ENCODE results near the gene RIMS4. TPM values are rescaled to one million over a fixed set of nuclear protein-coding genes. Genes with fewer than 3 reads are reported as not detected.

The RIMS4 gene
- 1 to 10 TPM in 1 of 4 donors, under 1 TPM in 3; 0.54 to 1.0 (median 0.79) TPM for polyA plus RNA-seq (ENCODE audit: insufficient read length in 4 of 4)

- DNase-seq (ENCODE audit: low read depth in 4 of 4, low spot score in 2 of 4) = no peak
Observed at GRCh38 chr20:44810391-44811149, at the start of gene RIMS4. Gene RIMS4, minus strand, starts transcription at chr20:44810546. Its CDS starts 275 bp downstream, at chr20:44810271.

GRCh38 chr20:44858606-44859360 lies 48.4 kb upstream of the RIMS4 start:
- DNase-seq (ENCODE audit: low read depth in 4 of 4, low spot score in 2 of 4) = peak in 3 of 4 donors; percentile 9 to 19 (median 15)

GRCh38 chr20:44856856-44857448 lies 46.6 kb upstream of the RIMS4 start:
- DNase-seq (ENCODE audit: low read depth in 4 of 4, low spot score in 2 of 4) = no peak

GRCh38 chr20:44856442-44856841 lies 46.1 kb upstream of the RIMS4 start:
- DNase-seq (ENCODE audit: low read depth in 4 of 4, low spot score in 2 of 4) = no peak

GRCh38 chr20:44851545-44851944 lies 41.2 kb upstream of the RIMS4 start:
- no peak for DNase-seq (ENCODE audit: low read depth in 4 of 4, low spot score in 2 of 4)

GRCh38 chr20:44850837-44851236 lies 40.5 kb upstream of the RIMS4 start:
- no peak for DNase-seq (ENCODE audit: low read depth in 4 of 4, low spot score in 2 of 4)

GRCh38 chr20:44850272-44850671 lies 39.9 kb upstream of the RIMS4 start:
- DNase-seq (ENCODE audit: low read depth in 4 of 4, low spot score in 2 of 4) = no peak

- no peak for DNase-seq (ENCODE audit: low read depth in 4 of 4, low spot score in 2 of 4)
Observed at GRCh38 chr20:44849703-44850102, 39.4 kb upstream of the RIMS4 start.

- no peak for DNase-seq (ENCODE audit: low read depth in 4 of 4, low spot score in 2 of 4)
Observed at GRCh38 chr20:44848254-44849015, 38.1 kb upstream of the RIMS4 start.

- DNase-seq (ENCODE audit: low read depth in 4 of 4, low spot score in 2 of 4) = no peak
Observed at GRCh38 chr20:44843876-44844275, 33.5 kb upstream of the RIMS4 start.

- DNase-seq (ENCODE audit: low read depth in 4 of 4, low spot score in 2 of 4) = no peak
Observed at GRCh38 chr20:44841955-44842354, 31.6 kb upstream of the RIMS4 start.

GRCh38 chr20:44840826-44841225 lies 30.5 kb upstream of the RIMS4 start:
- DNase-seq (ENCODE audit: low read depth in 4 of 4, low spot score in 2 of 4) = no peak

- no peak for DNase-seq (ENCODE audit: low read depth in 4 of 4, low spot score in 2 of 4)
Observed at GRCh38 chr20:44839481-44839880, 29.1 kb upstream of the RIMS4 start.

- no peak for DNase-seq (ENCODE audit: low read depth in 4 of 4, low spot score in 2 of 4)
Observed at GRCh38 chr20:44838521-44838920, 28.2 kb upstream of the RIMS4 start.

- no peak for DNase-seq (ENCODE audit: low read depth in 4 of 4, low spot score in 2 of 4)
Observed at GRCh38 chr20:44837946-44838345, 27.6 kb upstream of the RIMS4 start.

- DNase-seq (ENCODE audit: low read depth in 4 of 4, low spot score in 2 of 4) = no peak
Observed at GRCh38 chr20:44836601-44837120, 26.3 kb upstream of the RIMS4 start.

GRCh38 chr20:44835661-44836221 lies 25.4 kb upstream of the RIMS4 start:
- no peak for DNase-seq (ENCODE audit: low read depth in 4 of 4, low spot score in 2 of 4)

- no peak for DNase-seq (ENCODE audit: low read depth in 4 of 4, low spot score in 2 of 4)
Observed at GRCh38 chr20:44835116-44835515, 24.8 kb upstream of the RIMS4 start.

GRCh38 chr20:44834693-44835092 lies 24.3 kb upstream of the RIMS4 start:
- no peak for DNase-seq (ENCODE audit: low read depth in 4 of 4, low spot score in 2 of 4)

GRCh38 chr20:44833437-44833836 lies 23.1 kb upstream of the RIMS4 start:
- DNase-seq (ENCODE audit: low read depth in 4 of 4, low spot score in 2 of 4) = no peak
